Activated T-cell treated with anti-CD3 and anti-CD28 coated beads, Interleukin-2, amount 50 U/mL, for 24 hours (primary cell): Measurements from ENCODE around the gene ACCSL.
A peak's percentile ranks its signal among the peaks of the same experiment; 100 is the strongest.

Source experiments
- DNase-seq: peaks from one replicate; pipeline ENCODE4 v3.0.0-alpha.2; 2020
- H3K27ac Mint-ChIP-seq: 2 replicates; pipeline ENCODE4 v1.8.0; 2020; ENCODE audit warnings: mild to moderate bottlenecking, mixed read lengths
- H3K27me3 Mint-ChIP-seq: 2 replicates; pipeline ENCODE4 v1.8.0; 2020; ENCODE audit warnings: mixed read lengths
- H3K36me3 Mint-ChIP-seq: 2 replicates; pipeline ENCODE4 v1.8.0; 2020; ENCODE audit warnings: low read depth, mixed read lengths
- H3K4me1 Mint-ChIP-seq: 2 replicates; pipeline ENCODE4 v1.8.0; 2020; ENCODE audit warnings: low read depth, mixed read lengths
- H3K4me3 Mint-ChIP-seq: 2 replicates; pipeline ENCODE4 v1.8.0; 2020; ENCODE audit warnings: mild to moderate bottlenecking, moderate library complexity, mixed read lengths
- H3K9me3 Mint-ChIP-seq: 2 replicates; pipeline ENCODE4 v1.8.0; 2020; ENCODE audit warnings: mixed read lengths

ACCSL gene

GRCh38 chr11:44031549-44031948, 16.2 kb upstream of the ACCSL start:
- H3K4me1 Mint-ChIP-seq, result no peaks in the 10 kb centered on the region
- H3K27me3 Mint-ChIP-seq, result peaks cover 39% of the 10 kb centered on the region
- no peaks in the 10 kb centered on the region for H3K36me3 Mint-ChIP-seq
- no peak overlapping the region for H3K27ac Mint-ChIP-seq
- no peak overlapping the region for H3K4me3 Mint-ChIP-seq
- H3K9me3 Mint-ChIP-seq, result peaks cover 6% of the 10 kb centered on the region
- DNase-seq, result no peak

GRCh38 chr11:44032299-44033085, 15.3 kb upstream of the ACCSL start:
- H3K27ac Mint-ChIP-seq, result no peak overlapping the region
- no peaks in the 10 kb centered on the region for H3K36me3 Mint-ChIP-seq
- no peak overlapping the region for H3K4me3 Mint-ChIP-seq
- H3K4me1 Mint-ChIP-seq, result no peaks in the 10 kb centered on the region
- H3K27me3 Mint-ChIP-seq, result peaks cover 32% of the 10 kb centered on the region
- DNase-seq, result no peak
- no peaks in the 10 kb centered on the region for H3K9me3 Mint-ChIP-seq

GRCh38 chr11:44033411-44033850, 14.3 kb upstream of the ACCSL start:
- Mint-ChIP-seq H3K27me3 (peaks cover 31% of the 10 kb centered on the region), H3K27ac (no peak overlapping the region), H3K4me3 (no peak overlapping the region), H3K4me1 (no peaks in the 10 kb centered on the region), H3K36me3 (no peaks in the 10 kb centered on the region), H3K9me3 (no peaks in the 10 kb centered on the region)
- DNase-seq, result no peak

GRCh38 chr11:44033856-44034255, 13.9 kb upstream of the ACCSL start:
- no peak overlapping the region for H3K27ac Mint-ChIP-seq
- H3K9me3 Mint-ChIP-seq, result no peaks in the 10 kb centered on the region
- H3K27me3 Mint-ChIP-seq, result peaks cover 27% of the 10 kb centered on the region
- H3K4me3 Mint-ChIP-seq, result no peak overlapping the region
- no peak for DNase-seq
- no peaks in the 10 kb centered on the region for H3K4me1 Mint-ChIP-seq
- no peaks in the 10 kb centered on the region for H3K36me3 Mint-ChIP-seq

- no peak overlapping the region for H3K27ac Mint-ChIP-seq
- H3K9me3 Mint-ChIP-seq, result no peaks in the 10 kb centered on the region
- no peaks in the 10 kb centered on the region for H3K4me1 Mint-ChIP-seq
- DNase-seq, result no peak
- peaks cover 19% of the 10 kb centered on the region for H3K27me3 Mint-ChIP-seq
- no peaks in the 10 kb centered on the region for H3K36me3 Mint-ChIP-seq
- H3K4me3 Mint-ChIP-seq, result no peak overlapping the region
Measured at GRCh38 chr11:44034639-44035038, 13.1 kb upstream of the ACCSL start.

GRCh38 chr11:44036811-44037657, 10.7 kb upstream of the ACCSL start:
- Mint-ChIP-seq H3K4me1 (no peaks in the 10 kb centered on the region), H3K27ac (no peak overlapping the region), H3K27me3 (peaks cover 3% of the 10 kb centered on the region), H3K9me3 (peaks cover 10% of the 10 kb centered on the region), H3K36me3 (no peaks in the 10 kb centered on the region), H3K4me3 (no peak overlapping the region)
- DNase-seq, result peak; percentile 38

GRCh38 chr11:44037658-44037998, 10.2 kb upstream of the ACCSL start:
- Mint-ChIP-seq H3K9me3 (peaks cover 10% of the 10 kb centered on the region), H3K4me3 (no peak overlapping the region), H3K27ac (no peak overlapping the region), H3K27me3 (no peaks in the 10 kb centered on the region), H3K4me1 (no peaks in the 10 kb centered on the region), H3K36me3 (no peaks in the 10 kb centered on the region)
- DNase-seq, result no peak

- no peak for DNase-seq
- H3K4me3 Mint-ChIP-seq, result no peak overlapping the region
- H3K27me3 Mint-ChIP-seq, result no peaks in the 10 kb centered on the region
- no peaks in the 10 kb centered on the region for H3K4me1 Mint-ChIP-seq
- H3K36me3 Mint-ChIP-seq, result no peaks in the 10 kb centered on the region
- peaks cover 10% of the 10 kb centered on the region for H3K9me3 Mint-ChIP-seq
- H3K27ac Mint-ChIP-seq, result no peak overlapping the region
Measured at GRCh38 chr11:44043157-44043556, 4.6 kb upstream of the ACCSL start.

- H3K4me1 Mint-ChIP-seq, result no peaks in the 10 kb centered on the region
- no peaks in the 10 kb centered on the region for H3K36me3 Mint-ChIP-seq
- no peak overlapping the region for H3K4me3 Mint-ChIP-seq
- H3K27ac Mint-ChIP-seq, result no peak overlapping the region
- no peak for DNase-seq
- peaks cover 2% of the 10 kb centered on the region for H3K27me3 Mint-ChIP-seq
- H3K9me3 Mint-ChIP-seq, result peaks cover 4% of the 10 kb centered on the region
Measured at GRCh38 chr11:44046182-44046581, 1.6 kb upstream of the ACCSL start.

GRCh38 chr11:44047298-44047697, 483 bp upstream of the ACCSL start:
- Mint-ChIP-seq H3K27ac (no peak overlapping the region), H3K9me3 (no peaks in the 10 kb centered on the region), H3K27me3 (peaks cover 2% of the 10 kb centered on the region), H3K4me3 (no peak overlapping the region), H3K36me3 (no peaks in the 10 kb centered on the region), H3K4me1 (no peaks in the 10 kb centered on the region)
- no peak for DNase-seq

- peaks cover 2% of the 10 kb centered on the region for H3K27me3 Mint-ChIP-seq
Measured at GRCh38 chr11:44049832-44050231, 2.1 kb downstream of the ACCSL start.

GRCh38 chr11:44051171-44051570, 3.4 kb downstream of the ACCSL start:
- H3K27ac Mint-ChIP-seq, result no peak overlapping the region
- H3K27me3 Mint-ChIP-seq, result peaks cover 2% of the 10 kb centered on the region
- no peaks in the 10 kb centered on the region for H3K4me1 Mint-ChIP-seq
- H3K4me3 Mint-ChIP-seq, result no peak overlapping the region
- no peak for DNase-seq
- H3K9me3 Mint-ChIP-seq, result no peaks in the 10 kb centered on the region
- H3K36me3 Mint-ChIP-seq, result no peaks in the 10 kb centered on the region

More at GRCh38 chr11:44049832-44050231, 2.1 kb downstream of the ACCSL start:
- DNase-seq, result no peak
- Mint-ChIP-seq H3K36me3 (no peaks in the 10 kb centered on the region), H3K9me3 (no peaks in the 10 kb centered on the region), H3K4me3 (no peak overlapping the region), H3K27ac (no peak overlapping the region), H3K4me1 (no peaks in the 10 kb centered on the region)

GRCh38 chr11:44057340-44057739, 9.6 kb downstream of the ACCSL start:
- Mint-ChIP-seq H3K36me3 (no peaks in the 10 kb centered on the region), H3K27ac (no peak overlapping the region), H3K4me3 (no peak overlapping the region), H3K4me1 (no peaks in the 10 kb centered on the region), H3K27me3 (no peaks in the 10 kb centered on the region), H3K9me3 (no peaks in the 10 kb centered on the region)
- DNase-seq, result no peak

- Mint-ChIP-seq H3K4me3 (no peak overlapping the region), H3K9me3 (no peaks in the 10 kb centered on the region), H3K4me1 (no peaks in the 10 kb centered on the region), H3K27me3 (no peaks in the 10 kb centered on the region), H3K36me3 (no peaks in the 10 kb centered on the region), H3K27ac (no peak overlapping the region)
- DNase-seq, result no peak
Measured at GRCh38 chr11:44058275-44058674, 10.5 kb downstream of the ACCSL start.

GRCh38 chr11:44065161-44065661, 17.4 kb downstream of the ACCSL start:
- peak overlapping the region; percentile 81 for H3K4me3 Mint-ChIP-seq
- H3K27me3 Mint-ChIP-seq, result no peaks in the 10 kb centered on the region
- peak overlapping the region; percentile 94 for H3K27ac Mint-ChIP-seq
- H3K36me3 Mint-ChIP-seq, result peaks cover 3% of the 10 kb centered on the region
- H3K9me3 Mint-ChIP-seq, result no peaks in the 10 kb centered on the region
- H3K4me1 Mint-ChIP-seq, result peaks cover 24% of the 10 kb centered on the region
- no peak for DNase-seq
